Pulmonary artery endothelial cell (primary cell): ENCODE measurements around the gene NBPF20. TPM values are rescaled to one million over a fixed set of nuclear protein-coding genes. Genes with fewer than 3 reads are reported as not detected.
"Not testable (repeated sequence)": the region's sequence is repeated elsewhere in the genome, so short reads cannot be mapped to it uniquely, and the experiment has no call there.

ENCODE experiments used
- DNase-seq: peaks from one replicate; pipeline ENCODE4 v3.0.0-alpha.2; 2011; ENCODE audit warnings: low read depth, low spot score
- total RNA-seq: library from RNA; depleted of rRNA; stranded (reverse); fragments of >200 nt; gene quantifications from 2 replicates; pipeline ENCODE4 v1.2.3, GENCODE V29; 2014

Gene NBPF20, protein sequence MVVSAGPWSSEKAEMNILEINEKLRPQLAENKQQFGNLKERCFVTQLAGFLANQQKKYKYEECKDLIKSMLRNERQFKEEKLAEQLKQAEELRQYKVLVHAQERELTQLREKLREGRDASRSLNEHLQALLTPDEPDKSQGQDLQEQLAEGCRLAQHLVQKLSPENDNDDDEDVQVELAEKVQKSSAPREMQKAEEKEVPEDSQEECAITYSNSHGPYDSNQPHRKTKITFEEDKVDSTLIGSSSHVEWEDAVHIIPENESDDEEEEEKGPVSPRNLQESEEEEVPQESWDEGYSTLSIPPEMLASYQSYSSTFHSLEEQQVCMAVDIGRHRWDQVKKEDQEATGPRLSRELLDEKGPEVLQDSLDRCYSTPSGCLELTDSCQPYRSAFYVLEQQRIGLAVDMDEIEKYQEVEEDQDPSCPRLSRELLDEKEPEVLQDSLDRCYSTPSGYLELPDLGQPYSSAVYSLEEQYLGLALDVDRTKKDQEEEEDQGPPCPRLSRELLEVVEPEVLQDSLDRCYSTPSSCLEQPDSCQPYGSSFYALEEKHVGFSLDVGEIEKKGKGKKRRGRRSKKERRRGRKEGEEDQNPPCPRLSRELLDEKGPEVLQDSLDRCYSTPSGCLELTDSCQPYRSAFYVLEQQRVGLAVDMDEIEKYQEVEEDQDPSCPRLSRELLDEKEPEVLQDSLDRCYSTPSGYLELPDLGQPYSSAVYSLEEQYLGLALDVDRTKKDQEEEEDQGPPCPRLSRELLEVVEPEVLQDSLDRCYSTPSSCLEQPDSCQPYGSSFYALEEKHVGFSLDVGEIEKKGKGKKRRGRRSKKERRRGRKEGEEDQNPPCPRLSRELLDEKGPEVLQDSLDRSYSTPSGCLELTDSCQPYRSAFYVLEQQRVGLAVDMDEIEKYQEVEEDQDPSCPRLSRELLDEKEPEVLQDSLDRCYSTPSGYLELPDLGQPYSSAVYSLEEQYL (N-terminal part only)
- 2.2 and 4.1 TPM in 2 replicates for total RNA-seq

DNA sequence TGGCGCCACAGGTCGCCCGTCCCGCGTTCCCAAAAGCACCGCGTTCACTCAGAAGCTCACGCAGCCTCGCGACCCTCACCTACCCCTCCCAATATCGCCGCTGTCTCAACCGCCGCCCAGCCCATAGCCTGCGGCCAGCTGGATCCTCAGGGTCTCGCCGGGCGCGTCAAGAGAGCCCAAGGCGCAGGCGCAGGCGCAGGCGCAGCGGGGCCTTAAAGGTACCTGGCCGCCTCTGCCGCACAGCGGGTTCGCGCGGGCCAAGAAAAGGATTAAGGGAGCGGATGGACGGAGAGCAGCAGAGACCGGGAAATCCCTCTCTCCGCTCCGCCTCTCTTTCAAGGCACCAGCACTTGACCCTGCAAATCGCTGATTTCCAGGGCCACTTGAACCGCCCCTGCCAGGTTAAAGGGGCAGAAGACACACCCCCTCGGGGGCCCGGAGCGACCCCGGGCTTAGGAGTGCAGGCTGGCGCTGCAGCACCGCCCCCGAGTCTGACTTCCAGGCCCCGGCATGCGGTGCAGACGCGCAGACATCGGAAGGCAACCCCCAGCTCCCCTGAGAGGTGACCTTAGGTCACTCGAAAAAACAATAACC is at the start of gene NBPF20:
Gene NBPF20, minus strand, starts transcription at position 168 of the 594 bp plus-strand sequence. CDS start 20,331 bp downstream, outside the sequence.
- DNase-seq = peak; percentile 8

DNA sequence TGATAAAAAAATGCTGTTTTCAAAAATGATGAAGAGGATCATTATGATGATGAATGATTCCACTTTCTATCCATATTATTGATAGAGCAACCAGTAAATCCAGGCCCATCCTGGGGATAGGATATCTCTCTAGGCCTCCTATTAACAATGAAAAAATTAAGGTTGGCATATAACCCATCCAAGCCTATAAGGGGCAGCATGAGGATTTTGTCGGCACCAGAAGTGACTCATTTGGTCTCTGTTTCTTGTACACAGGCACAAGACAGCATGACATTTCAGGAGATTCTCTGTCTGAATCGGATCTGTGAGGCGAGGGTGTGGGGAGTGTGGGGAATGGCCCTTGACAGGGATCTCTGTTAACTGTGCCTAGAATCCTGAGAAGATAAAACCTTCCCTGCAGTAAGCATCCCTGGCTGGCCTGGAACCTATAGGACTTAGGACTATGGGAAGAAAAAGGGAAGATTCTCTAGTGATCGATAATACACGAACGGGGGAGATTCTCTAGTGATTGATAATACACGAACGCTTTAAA is 49.5 kb upstream of the NBPF20 start:
- not testable (repeated sequence) for DNase-seq

GRCh38 chr1:145472731-145473130 is 47.3 kb upstream of the NBPF20 start:
- DNase-seq = not testable (repeated sequence)

GRCh38 chr1:145471365-145471764 is 46.0 kb upstream of the NBPF20 start:
- not testable (repeated sequence) for DNase-seq

DNA sequence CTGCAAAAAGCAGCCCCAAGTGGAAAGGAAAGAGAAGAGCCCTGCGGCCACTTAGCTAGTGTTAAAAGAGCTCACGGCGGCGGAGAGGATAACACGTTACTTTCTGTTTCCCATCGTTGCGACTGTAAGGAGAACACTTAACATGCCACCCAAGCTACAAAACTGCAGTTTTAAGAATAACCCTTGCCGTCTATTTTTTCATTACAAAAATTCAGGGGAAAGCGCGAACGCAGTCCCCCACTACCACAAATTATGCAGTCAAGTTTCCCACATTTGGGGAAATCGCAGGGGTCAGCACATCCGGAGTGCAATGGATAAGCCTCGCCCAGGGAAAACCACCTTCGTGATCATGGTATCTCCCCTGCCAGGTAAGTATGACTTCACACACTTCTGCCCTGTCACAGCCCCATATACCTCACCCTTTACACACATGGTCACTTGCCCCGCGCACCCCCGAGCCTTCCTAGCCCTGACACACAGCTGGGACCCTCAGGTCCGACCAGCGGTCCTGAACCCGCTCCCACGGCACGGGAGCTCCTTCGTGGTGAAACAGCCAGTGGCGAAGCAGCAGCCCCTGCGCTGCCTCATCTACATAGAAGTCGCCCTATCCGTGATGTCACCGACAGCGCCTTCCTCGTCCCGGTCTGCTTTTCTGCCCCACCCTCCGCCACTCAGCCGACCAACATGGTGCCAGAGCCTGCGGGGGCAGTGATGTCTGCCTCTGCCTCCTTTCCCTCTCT is 40.2 kb upstream of the NBPF20 start:
- DNase-seq = peak; percentile 54

DNA sequence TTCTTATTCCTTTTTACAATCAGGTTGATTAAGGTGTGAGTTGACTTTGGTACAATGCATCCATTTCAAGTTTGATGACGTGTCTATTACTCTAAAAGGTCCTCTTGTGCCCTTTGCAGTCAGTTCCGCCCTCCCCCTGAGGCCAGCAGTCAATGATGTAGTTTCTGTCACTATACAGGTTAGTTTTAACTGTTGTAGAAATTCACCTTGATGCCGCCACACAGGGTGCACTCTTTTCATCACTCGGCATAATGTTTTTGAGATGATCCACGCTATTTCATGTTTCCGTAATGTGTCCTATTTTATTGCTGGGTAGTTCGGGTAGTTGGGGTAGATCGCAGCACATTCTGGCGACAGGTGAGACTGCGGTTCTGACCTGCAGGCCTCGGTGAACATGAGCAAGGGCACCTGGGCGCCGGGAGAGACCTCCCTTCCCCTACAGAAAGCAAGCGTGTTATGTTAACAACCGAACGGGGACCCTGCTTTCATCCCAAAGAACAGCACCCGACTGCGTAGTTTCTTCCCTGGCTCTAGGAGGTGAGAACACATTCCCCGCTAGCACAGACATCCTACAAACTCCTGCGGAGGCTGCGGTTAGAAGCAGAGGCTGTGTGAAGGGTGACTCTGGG is 39.4 kb upstream of the NBPF20 start:
- not testable (repeated sequence) for DNase-seq

DNA sequence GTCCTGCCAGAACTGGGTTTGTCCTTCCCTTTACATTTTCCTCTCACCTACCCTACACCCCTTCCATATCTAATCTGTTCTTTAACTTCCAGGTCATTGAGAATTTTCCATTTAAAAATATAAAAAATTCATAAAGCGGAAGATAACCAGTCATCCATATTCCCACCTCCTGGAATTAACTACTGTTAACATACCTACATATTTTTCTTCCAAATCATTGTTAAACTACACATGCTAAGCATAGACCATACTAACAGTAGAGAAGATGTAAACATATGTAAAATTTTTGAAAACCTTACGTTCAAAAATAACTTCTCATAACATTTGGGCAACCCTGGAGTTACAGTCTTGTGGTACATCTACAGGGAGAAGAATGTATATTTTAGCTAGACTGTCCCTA is 38.6 kb upstream of the NBPF20 start:
- not testable (repeated sequence) for DNase-seq

DNA sequence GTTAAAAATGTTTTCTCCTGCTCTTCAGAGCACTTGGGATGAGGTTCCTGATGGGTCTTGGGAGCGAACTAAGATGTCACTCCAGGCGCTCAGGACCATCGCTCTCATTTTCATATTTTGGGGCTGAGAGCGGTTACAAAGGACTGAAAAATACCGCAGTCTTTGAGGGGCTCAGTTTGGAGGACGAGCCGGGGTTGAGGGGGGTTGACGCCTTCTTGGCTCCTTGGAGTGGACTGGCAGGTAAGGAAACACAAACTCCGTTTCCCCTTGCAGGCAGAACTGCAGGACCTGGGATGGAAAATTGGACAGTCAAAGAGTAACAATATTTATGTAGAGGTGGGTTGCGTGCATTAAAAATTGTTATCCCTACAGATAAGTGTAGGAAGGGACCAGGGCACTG is 35.3 kb upstream of the NBPF20 start:
- DNase-seq = not testable (repeated sequence)

DNA sequence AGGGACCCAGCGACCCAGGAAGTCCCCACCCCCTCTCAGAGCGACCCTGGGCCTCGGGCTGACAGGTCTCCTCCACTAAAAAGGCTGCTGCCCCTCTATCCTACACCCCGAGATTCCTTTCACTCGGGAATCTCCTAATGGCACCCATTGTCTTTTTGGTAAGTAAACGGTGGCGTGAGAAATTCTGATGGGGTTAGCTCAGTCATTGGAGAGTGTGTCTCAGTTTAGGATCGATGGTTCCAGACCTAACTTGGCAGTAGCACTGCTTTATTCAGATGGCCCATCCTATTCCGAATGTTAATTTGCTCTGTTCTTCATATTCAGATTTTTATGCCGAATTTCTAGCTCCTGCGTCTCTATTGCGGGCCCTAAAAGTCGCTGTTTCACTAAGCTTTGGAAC is 34.6 kb upstream of the NBPF20 start:
- DNase-seq = not testable (repeated sequence)

DNA sequence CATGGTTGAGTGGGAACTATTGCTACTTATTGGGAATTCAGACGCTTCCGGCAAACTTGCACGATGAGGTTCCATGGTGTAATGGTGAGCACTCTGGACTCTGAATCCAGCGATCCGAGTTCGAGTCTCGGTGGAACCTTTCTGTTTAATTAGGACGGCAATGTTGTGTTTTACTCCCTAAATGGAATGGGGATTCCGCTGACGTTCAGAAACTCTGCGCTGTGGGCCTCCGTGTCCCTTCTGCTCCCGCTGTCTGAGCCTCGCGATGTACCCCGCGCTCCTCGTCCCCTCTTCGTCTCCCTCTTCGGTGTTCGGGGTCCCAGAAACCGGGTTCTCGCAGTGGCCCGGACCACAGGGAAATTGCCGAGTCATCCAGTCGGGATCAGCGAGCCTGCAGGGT is 34.2 kb upstream of the NBPF20 start:
- DNase-seq = not testable (repeated sequence)

DNA sequence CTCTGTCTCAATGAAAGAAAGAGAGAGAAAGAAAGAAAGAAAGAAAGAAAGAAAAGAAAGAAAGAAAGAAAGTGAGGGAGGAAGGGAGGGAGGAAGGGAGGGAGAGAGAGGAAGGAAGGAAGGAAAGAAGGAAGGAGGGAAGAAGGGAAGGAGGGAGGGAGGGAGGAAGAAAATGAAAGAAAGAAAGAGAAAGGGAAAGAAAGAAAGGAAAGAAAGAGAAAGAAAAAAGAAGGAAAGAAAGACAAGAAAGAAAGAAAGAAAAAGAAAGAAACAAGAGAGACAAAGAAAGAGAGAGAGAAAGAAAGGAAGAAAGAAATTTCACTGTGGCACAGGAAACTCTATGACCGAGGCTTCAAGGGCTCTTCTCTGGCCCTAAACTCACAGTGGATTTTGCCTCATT is 33.7 kb upstream of the NBPF20 start:
- not testable (repeated sequence) for DNase-seq

GRCh38 chr1:145454824-145455177 is 29.4 kb upstream of the NBPF20 start:
- not testable (repeated sequence) for DNase-seq

GRCh38 chr1:145453873-145454823 is 28.7 kb upstream of the NBPF20 start:
- not testable (repeated sequence) for DNase-seq

DNA sequence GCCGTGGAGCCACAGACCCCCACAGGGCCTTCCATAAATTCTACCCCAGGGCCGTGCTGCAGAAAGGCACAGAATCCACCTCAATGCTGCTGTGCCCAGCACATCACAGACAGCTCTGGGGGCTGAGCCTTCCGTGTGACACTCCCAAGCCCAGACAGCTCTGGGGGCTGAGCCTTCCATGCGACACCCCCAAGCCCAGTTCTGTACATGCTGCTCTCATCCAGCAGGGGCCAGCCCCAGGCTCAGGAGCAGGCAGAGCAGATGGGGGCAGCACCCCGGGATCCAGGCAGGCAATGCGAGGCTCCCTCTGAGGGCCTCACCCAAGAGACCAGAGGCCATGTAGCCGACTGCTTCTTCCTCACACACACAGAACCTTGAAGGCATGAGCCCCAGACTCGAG is 27.1 kb upstream of the NBPF20 start:
- not testable (repeated sequence) for DNase-seq

- DNase-seq = not testable (repeated sequence)
Observed at GRCh38 chr1:145451914-145452313, 26.5 kb upstream of the NBPF20 start.

- DNase-seq = not testable (repeated sequence)
Observed at GRCh38 chr1:145445219-145445618, 19.8 kb upstream of the NBPF20 start.

DNA sequence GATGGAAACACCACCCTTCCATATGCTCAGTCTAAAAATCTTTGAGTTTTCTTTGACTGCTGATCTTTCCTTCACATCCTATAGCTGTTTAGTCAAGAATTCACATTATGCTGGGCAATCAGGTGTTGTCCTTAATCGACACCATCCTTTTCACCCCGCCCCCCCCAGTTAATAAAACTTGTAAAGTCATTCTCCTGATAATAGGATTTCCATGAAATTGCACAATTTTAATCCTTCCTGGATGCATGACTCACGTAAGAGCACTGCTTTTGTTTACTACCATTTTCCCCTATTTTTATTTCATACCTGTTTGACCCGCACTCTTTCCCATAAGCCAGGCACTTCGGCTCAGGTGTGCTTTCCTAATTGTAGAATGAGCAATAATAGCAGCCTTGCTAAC is 16.9 kb upstream of the NBPF20 start:
- DNase-seq = not testable (repeated sequence)

GRCh38 chr1:145431363-145432256 is 6.2 kb upstream of the NBPF20 start:
- DNase-seq = not testable (repeated sequence)
